Measurements from ENCODE around the gene ADGRL1. TPM values are rescaled to one million over a fixed set of nuclear protein-coding genes. Genes with fewer than 3 reads are reported as not detected.
"Not testable (repeated sequence)": the region's sequence is repeated elsewhere in the genome, so short reads cannot be mapped to it uniquely, and the experiment has no call there.

Gene ADGRL1
- total and polyA plus RNA-seq, 2 donors: 18.0 to 23.6 TPM

DNA sequence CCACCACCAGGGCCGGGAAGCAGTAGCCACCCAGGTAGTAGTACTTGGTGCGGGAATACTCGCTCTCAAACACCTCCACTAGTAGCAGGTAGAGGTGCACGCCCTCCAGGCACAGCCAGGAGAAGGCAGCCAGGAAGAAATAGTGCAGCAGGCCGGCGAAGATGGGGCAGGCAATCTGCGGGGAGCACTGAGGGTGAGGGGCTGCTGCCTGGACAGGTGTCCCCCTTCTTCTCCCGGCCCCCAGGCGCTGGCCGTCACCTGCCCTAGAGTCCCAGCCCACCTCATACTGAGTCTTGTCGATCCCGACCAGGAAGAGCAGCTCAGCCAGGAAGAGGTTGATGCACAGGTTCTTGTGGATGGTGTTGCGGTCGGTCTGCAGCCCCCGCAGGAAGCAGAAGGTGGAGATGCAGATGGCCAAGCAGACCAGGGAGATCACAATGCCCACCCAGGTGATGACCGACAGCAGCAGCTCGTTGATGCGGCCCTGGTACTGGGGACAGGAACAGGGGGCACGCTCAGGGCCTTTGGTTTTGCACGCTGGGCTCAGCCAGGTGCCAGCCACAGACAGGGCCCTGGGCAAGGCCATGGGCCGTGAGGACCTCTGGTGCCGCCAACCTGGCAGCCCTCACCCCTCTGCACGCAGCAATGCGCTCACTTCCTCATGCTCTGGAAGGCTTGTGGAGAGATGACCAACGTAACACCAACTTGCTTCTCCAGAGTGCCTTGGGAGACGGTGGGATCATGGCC lies 48.8 kb downstream of the ADGRL1 start:
- no peak for DNase-seq (ENCODE audit: extremely low spot score)
- Histone ChIP-seq H3K4me3 (ENCODE audit: low read depth, low read length) (no peak overlapping the region), H3K36me3 (ENCODE audit: insufficient read depth) (no peaks in the 10 kb centered on the region), H3K27ac (ENCODE audit: low read depth) (no peak overlapping the region), H3K4me1 (ENCODE audit: insufficient read depth) (no peaks in the 10 kb centered on the region)
- 95% methylated on average over 26 of the region's 26 CpGs for WGBS

DNA sequence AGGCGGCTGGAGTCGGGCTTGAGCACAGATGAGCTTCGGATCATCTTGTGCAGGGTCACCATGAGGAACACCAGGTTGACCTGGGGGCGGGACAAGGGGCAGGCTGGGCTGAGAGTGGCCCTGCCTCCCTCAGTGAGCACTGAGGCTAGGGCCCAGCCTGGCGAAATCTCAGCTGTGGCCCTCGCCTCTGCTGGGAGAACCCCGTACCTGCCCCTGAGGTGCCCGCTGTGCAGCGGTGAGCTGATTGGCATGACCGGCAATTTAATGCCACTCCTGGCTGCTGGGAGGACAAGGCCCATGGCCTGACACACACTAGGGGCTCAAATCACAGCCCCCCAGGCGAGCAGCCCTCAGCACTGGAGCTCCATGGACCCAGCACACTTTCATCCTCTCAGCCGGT lies 49.8 kb downstream of the ADGRL1 start:
- no peaks in the 10 kb centered on the region for H3K36me3 ChIP-seq (ENCODE audit: insufficient read depth)
- H3K4me1 ChIP-seq (ENCODE audit: insufficient read depth): no peaks in the 10 kb centered on the region
- WGBS: 92% methylated on average over 12 of the region's 12 CpGs
- DNase-seq (ENCODE audit: extremely low spot score): no peak
- H3K27ac ChIP-seq (ENCODE audit: low read depth): no peak overlapping the region
- no peak overlapping the region for H3K4me3 ChIP-seq (ENCODE audit: low read depth, low read length)

- Histone ChIP-seq H3K4me3 (ENCODE audit: low read depth, low read length) (no peak overlapping the region), H3K4me1 (ENCODE audit: insufficient read depth) (no peaks in the 10 kb centered on the region), H3K27ac (ENCODE audit: low read depth) (no peak overlapping the region), H3K36me3 (ENCODE audit: insufficient read depth) (no peaks in the 10 kb centered on the region)
- 95% methylated on average over 17 of the region's 17 CpGs for WGBS
- DNase-seq (ENCODE audit: extremely low spot score): no peak
Measured at GRCh38 chr19:14155371-14155770, 50.6 kb downstream of the ADGRL1 start.

DNA sequence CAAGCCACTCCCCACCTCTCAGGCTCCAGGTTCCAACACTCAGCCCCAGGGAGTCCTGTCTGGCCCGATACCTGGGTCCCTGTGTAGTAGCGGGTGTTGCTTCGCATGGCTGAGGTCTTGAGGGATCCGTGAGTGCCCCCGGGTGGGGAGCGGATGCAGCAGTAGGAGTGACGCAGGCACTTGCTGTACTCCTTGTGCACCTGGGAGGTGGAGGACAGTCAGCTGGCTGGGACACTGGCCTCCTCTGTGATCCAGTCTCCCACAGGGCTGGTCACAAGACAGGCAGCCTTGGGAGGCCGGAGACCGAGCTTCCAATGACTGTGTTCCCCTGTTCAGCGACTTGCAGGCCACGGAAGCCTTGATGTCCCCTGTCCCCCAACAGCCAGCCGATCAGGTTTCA lies 53.3 kb downstream of the ADGRL1 start:
- 93% methylated on average over 12 of the region's 12 CpGs for WGBS
- no peaks in the 10 kb centered on the region for H3K4me1 ChIP-seq (ENCODE audit: insufficient read depth)
- no peak overlapping the region for H3K27ac ChIP-seq (ENCODE audit: low read depth)
- DNase-seq (ENCODE audit: extremely low spot score): no peak
- H3K36me3 ChIP-seq (ENCODE audit: insufficient read depth): no peaks in the 10 kb centered on the region
- H3K4me3 ChIP-seq (ENCODE audit: low read depth, low read length): no peak overlapping the region

DNA sequence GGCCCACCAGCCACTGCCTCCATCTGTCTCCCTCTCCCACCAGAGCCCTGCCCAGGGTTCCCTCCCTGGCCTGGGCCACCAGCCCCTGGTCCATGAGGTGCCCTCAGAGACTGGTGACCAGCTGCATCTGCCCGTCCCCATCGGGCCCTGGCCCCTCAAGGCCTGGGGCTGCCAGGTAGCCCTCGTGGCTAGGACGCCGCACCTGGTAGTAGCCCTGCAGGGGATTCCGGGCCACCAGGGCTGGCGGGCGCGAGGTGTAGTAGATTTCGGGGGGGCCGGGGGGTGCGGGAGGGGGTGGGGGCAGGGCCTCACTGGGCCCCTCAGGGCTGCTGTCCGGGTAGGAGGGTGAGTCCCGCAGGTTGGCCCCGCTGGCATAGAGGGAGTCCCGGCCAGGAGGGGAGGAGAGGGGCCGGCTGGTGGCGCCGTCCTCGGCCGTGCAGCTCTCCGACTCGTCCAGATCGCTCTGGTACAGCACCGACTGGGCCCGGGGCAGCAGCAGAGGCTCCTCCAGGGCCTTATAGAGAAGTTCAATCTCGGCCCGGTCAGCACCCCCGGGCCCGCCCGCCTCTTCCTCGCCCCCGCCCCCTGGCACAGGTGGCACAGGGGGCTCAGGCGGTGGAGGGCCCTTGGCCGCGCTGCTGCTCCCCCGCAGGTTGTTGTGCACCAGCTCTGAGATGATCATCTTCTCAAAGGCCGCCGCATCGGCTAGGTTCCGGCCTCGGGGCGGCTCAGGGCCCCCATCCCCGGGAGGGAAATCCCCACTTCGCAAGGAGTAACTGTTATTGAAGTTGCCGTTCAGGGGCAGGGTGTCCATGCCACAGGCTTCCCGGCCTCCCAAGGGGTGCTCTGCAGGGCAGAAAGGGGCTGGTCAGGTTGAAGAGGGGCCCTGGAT lies 55.0 kb downstream of the ADGRL1 start:
- no peak overlapping the region for H3K4me3 ChIP-seq (ENCODE audit: low read depth, low read length)
- H3K27ac ChIP-seq (ENCODE audit: low read depth): no peak overlapping the region
- H3K4me1 ChIP-seq (ENCODE audit: insufficient read depth): no peaks in the 10 kb centered on the region
- no peaks in the 10 kb centered on the region for H3K36me3 ChIP-seq (ENCODE audit: insufficient read depth)
- no peak for DNase-seq (ENCODE audit: extremely low spot score)
- 89% methylated on average over 47 of the region's 47 CpGs for WGBS

GRCh38 chr19:14150041-14150769 lies 55.8 kb downstream of the ADGRL1 start:
- 35% methylated on average over 10 of the region's 10 CpGs for WGBS
- no peaks in the 10 kb centered on the region for H3K4me1 ChIP-seq (ENCODE audit: insufficient read depth)
- DNase-seq (ENCODE audit: extremely low spot score): no peak
- H3K27ac ChIP-seq (ENCODE audit: low read depth): peak overlapping the region; percentile 72
- H3K36me3 ChIP-seq (ENCODE audit: insufficient read depth): no peaks in the 10 kb centered on the region
- H3K4me3 ChIP-seq (ENCODE audit: low read depth, low read length): no peak overlapping the region

GRCh38 chr19:14149509-14149994 lies 56.4 kb downstream of the ADGRL1 start:
- DNase-seq (ENCODE audit: extremely low spot score): peak; percentile 69
- WGBS: 2% methylated on average over 21 of the region's 21 CpGs
- H3K4me1 ChIP-seq (ENCODE audit: insufficient read depth): no peaks in the 10 kb centered on the region
- H3K36me3 ChIP-seq (ENCODE audit: insufficient read depth): no peaks in the 10 kb centered on the region
- no peak overlapping the region for H3K4me3 ChIP-seq (ENCODE audit: low read depth, low read length)
- peak overlapping the region; percentile 81 for H3K27ac ChIP-seq (ENCODE audit: low read depth)

- Histone ChIP-seq H3K4me3 (ENCODE audit: low read depth, low read length) (no peak overlapping the region), H3K36me3 (ENCODE audit: insufficient read depth) (no peaks in the 10 kb centered on the region), H3K27ac (ENCODE audit: low read depth) (peak overlapping the region; percentile 81), H3K4me1 (ENCODE audit: insufficient read depth) (no peaks in the 10 kb centered on the region)
- 61% methylated on average over 13 of the region's 13 CpGs for WGBS
- DNase-seq (ENCODE audit: extremely low spot score): no peak
Measured at GRCh38 chr19:14148751-14149410, 57.1 kb downstream of the ADGRL1 start.

GRCh38 chr19:14147797-14148605 lies 58.0 kb downstream of the ADGRL1 start:
- Histone ChIP-seq H3K4me1 (ENCODE audit: insufficient read depth) (no peaks in the 10 kb centered on the region), H3K36me3 (ENCODE audit: insufficient read depth) (no peaks in the 10 kb centered on the region), H3K4me3 (ENCODE audit: low read depth, low read length) (no peak overlapping the region), H3K27ac (ENCODE audit: low read depth) (no peak overlapping the region)
- 22% methylated on average over 20 of the region's 20 CpGs for WGBS
- no peak for DNase-seq (ENCODE audit: extremely low spot score)

GRCh38 chr19:14146789-14147216 lies 59.2 kb downstream of the ADGRL1 start:
- 64% methylated on average over 7 of the region's 7 CpGs for WGBS

GRCh38 chr19:14146169-14146568 lies 59.8 kb downstream of the ADGRL1 start:
- H3K4me1 ChIP-seq (ENCODE audit: insufficient read depth); H3K4me3 ChIP-seq (ENCODE audit: low read depth, low read length); DNase-seq (ENCODE audit: extremely low spot score); H3K36me3 ChIP-seq (ENCODE audit: insufficient read depth); H3K27ac ChIP-seq (ENCODE audit: low read depth): not testable (repeated sequence)
- whole genome bisulfite sequencing: 94% methylated on average over 10 of the region's 10 CpGs

More at GRCh38 chr19:14146789-14147216, 59.2 kb downstream of the ADGRL1 start:
- Histone ChIP-seq H3K4me1 (ENCODE audit: insufficient read depth) (no peaks in the 10 kb centered on the region), H3K27ac (ENCODE audit: low read depth) (no peak overlapping the region), H3K4me3 (ENCODE audit: low read depth, low read length) (no peak overlapping the region), H3K36me3 (ENCODE audit: insufficient read depth) (no peaks in the 10 kb centered on the region)
- no peak for DNase-seq (ENCODE audit: extremely low spot score)

DNA sequence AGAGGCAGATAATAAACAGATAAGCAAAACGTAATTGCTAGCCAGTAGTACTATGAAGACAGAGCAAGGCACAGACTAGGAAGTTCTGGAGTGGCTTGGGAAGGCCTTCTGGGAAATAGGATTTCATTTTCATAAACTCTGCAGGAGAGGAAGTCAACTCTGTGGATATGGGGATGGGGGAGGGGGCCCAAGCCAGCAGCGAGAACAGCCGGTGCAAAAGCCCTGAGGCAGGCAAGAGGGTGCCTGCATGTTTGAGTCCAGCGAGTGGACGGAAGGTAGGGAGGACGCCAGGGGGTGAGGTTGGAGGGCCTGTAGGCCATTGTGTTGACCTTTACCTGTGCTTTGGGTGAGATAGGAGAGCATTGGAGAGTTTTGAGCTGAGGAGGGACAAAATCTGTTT lies 60.6 kb downstream of the ADGRL1 start:
- H3K36me3 ChIP-seq (ENCODE audit: insufficient read depth): no peaks in the 10 kb centered on the region
- DNase-seq (ENCODE audit: extremely low spot score): no peak
- no peaks in the 10 kb centered on the region for H3K4me1 ChIP-seq (ENCODE audit: insufficient read depth)
- 86% methylated on average over 6 of the region's 6 CpGs for WGBS
- no peak overlapping the region for H3K4me3 ChIP-seq (ENCODE audit: low read depth, low read length)
- no peak overlapping the region for H3K27ac ChIP-seq (ENCODE audit: low read depth)
